ENCODE results near the gene GLDN.

GLDN gene

GRCh38 chr15:51363383-51363782 lies 21.9 kb downstream of the GLDN start:
- no peak for DNase-seq

GRCh38 chr15:51365417-51365816 lies 24.0 kb downstream of the GLDN start:
- DNase-seq: no peak

- no peak for DNase-seq
Measured at GRCh38 chr15:51366071-51366470, 24.6 kb downstream of the GLDN start.

- DNase-seq: no peak
Measured at GRCh38 chr15:51366920-51367319, 25.5 kb downstream of the GLDN start.

- DNase-seq: no peak
Measured at GRCh38 chr15:51367322-51367976, 26.0 kb downstream of the GLDN start.

GRCh38 chr15:51368307-51368706 lies 26.9 kb downstream of the GLDN start:
- DNase-seq: no peak

GRCh38 chr15:51368751-51369450 lies 27.4 kb downstream of the GLDN start:
- DNase-seq: no peak

- no peak for DNase-seq
Measured at GRCh38 chr15:51369451-51369761, 28.0 kb downstream of the GLDN start.

- no peak for DNase-seq
Measured at GRCh38 chr15:51371266-51371665, 29.8 kb downstream of the GLDN start.

- DNase-seq: no peak
Measured at GRCh38 chr15:51374131-51374530, 32.7 kb downstream of the GLDN start.

GRCh38 chr15:51375966-51376640 lies 34.6 kb downstream of the GLDN start:
- no peak for DNase-seq

- DNase-seq: no peak
Measured at GRCh38 chr15:51377038-51377786, 35.8 kb downstream of the GLDN start.

GRCh38 chr15:51378406-51378805 lies 37.0 kb downstream of the GLDN start:
- no peak for DNase-seq

- DNase-seq: no peak
Measured at GRCh38 chr15:51379390-51379789, 37.9 kb downstream of the GLDN start.

GRCh38 chr15:51380999-51381806 lies 39.7 kb downstream of the GLDN start:
- DNase-seq: peak; percentile 51

- peak; percentile 31 for DNase-seq
Measured at GRCh38 chr15:51382787-51383186, 41.3 kb downstream of the GLDN start.

- no peak for DNase-seq
Measured at GRCh38 chr15:51386029-51386428, 44.6 kb downstream of the GLDN start.

GRCh38 chr15:51386486-51386885 lies 45.0 kb downstream of the GLDN start:
- DNase-seq: no peak

GRCh38 chr15:51386960-51387698 lies 45.7 kb downstream of the GLDN start:
- no peak for DNase-seq

- DNase-seq: no peak
Measured at GRCh38 chr15:51387699-51388041, 46.2 kb downstream of the GLDN start.

- no peak for DNase-seq
Measured at GRCh38 chr15:51388726-51389125, 47.3 kb downstream of the GLDN start.
